Activated CD8-positive, alpha-beta memory T cell treated with anti-CD3 and anti-CD28 coated beads, Interleukin-2, amount 10 ng/mL, durations not matched to agents 7 days and 5 days (primary cell): ENCODE results near the gene NR1H3. TPM values are rescaled to one million over a fixed set of nuclear protein-coding genes. Genes with fewer than 3 reads are reported as not detected.

Experiments used
- ATAC-seq: fragments of 150-1000 bp; cut with Tn5 transposase; one replicate; pipeline ENCODE4 v1.10.0; 2021; ENCODE audit warnings: moderate library complexity
- CTCF ChIA-PET: fragments of 350-600 bp; sonication (Branson Sonifier 250); formaldehyde crosslinking; loops from one replicate; lab custom pipeline; 2021; ENCODE audit warnings: antibody characterized with exemption; lab: Charles Lee
- DNase-seq: peaks from one replicate; pipeline ENCODE4 v3.0.0-alpha.2; 2020
- H3K27ac Mint-ChIP-seq: one replicate; pipeline ENCODE4 v1.8.0; 2021; ENCODE audit warnings: mild to moderate bottlenecking, mixed read lengths
- H3K27me3 Mint-ChIP-seq: one replicate; pipeline ENCODE4 v1.8.0; 2021; ENCODE audit warnings: mixed read lengths
- H3K36me3 Mint-ChIP-seq: one replicate; pipeline ENCODE4 v1.8.0; 2021; ENCODE audit warnings: mild to moderate bottlenecking, mixed read lengths
- H3K4me1 Mint-ChIP-seq: one replicate; pipeline ENCODE4 v1.8.0; 2021; ENCODE audit warnings: mixed read lengths
- H3K4me3 Mint-ChIP-seq: one replicate; pipeline ENCODE4 v1.8.0; 2021; ENCODE audit warnings: mild to moderate bottlenecking, moderate library complexity, mixed read lengths
- H3K9me3 Mint-ChIP-seq: one replicate; pipeline ENCODE4 v1.8.0; 2022; ENCODE audit warnings: low read depth, mixed read lengths
- total RNA-seq, 2 experiments: library from RNA; stranded (reverse); gene quantifications; one replicate each; pipeline ENCODE4 v1.2.3, GENCODE V29; 2021

NR1H3 gene
- total RNA-seq, 2 experiments from 2014 or later = 7.5 to 10.2 TPM

DNA sequence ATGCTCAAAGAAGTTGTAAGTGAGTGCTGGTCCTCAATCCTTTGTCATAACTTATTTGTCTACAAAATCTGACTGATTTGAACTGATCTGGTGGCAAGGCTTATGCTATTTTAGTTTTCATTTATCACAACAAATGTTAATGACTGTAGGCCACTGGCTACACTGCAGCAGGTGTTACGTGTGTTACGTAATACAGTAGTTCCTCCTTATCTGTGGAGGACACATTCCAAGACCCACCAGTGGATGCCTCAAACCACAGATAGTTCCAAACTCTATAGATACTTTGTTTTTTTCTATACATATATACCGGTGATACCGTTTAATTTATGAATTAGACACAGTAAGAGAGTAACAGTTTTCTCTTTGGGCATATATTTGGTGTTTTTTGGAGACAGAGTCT, 19.1 kb downstream of the NR1H3 start:
- H3K36me3 Mint-ChIP-seq = peaks cover 50% of the 10 kb centered on the region
- no peak overlapping the region for H3K27ac Mint-ChIP-seq
- no peak for DNase-seq
- CTCF ChIA-PET = no interaction called here
- no peaks in the 10 kb centered on the region for H3K27me3 Mint-ChIP-seq
- ATAC-seq = no peak
- H3K9me3 Mint-ChIP-seq = no peaks in the 10 kb centered on the region
- peaks cover 13% of the 10 kb centered on the region for H3K4me1 Mint-ChIP-seq
- H3K4me3 Mint-ChIP-seq = no peak overlapping the region

DNA sequence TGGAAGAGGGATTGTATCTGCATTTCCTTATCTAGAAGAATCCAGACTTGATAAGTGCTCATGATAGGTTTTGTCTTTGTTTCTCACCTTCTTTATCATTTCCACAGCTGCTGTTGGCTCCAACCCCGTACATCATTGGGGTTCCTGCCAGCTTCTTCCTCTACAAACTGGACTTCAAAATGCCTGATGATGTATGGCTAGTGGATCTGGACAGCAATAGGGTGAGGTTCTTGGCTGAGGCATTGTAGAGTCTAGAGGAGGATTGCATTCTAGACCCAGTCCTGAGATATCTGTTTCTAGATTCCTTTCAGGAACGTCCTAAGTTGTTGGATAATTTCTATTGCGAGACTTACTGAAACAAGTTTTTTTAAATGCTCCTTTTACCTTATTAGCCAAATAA, 20.3 kb downstream of the NR1H3 start:
- ATAC-seq (no peak), DNase-seq (no peak)
- Mint-ChIP-seq H3K4me3 (no peak overlapping the region), H3K27me3 (no peaks in the 10 kb centered on the region), H3K36me3 (peaks cover 56% of the 10 kb centered on the region), H3K4me1 (peaks cover 4% of the 10 kb centered on the region), H3K27ac (no peak overlapping the region), H3K9me3 (no peaks in the 10 kb centered on the region)
- CTCF ChIA-PET = no interaction called here

DNA sequence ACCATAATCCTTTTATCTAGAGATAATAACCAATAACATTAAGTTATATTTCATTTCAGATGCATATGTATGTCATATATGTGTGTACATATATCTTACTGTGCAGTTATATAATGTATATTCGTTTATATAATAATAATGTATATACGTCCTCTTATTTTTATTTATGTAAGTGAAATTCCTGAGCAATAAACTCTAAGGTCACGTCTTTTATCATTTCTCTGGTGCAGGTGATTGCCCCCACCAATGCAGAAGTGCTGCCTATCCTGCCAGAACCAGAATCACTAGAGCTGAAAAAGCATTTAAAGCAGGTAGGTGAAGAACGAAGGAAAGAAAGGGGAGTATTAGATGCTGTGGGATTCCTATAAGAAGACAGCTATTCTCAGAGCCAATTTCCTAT, 21.0 kb downstream of the NR1H3 start:
- peaks cover 52% of the 10 kb centered on the region for H3K36me3 Mint-ChIP-seq
- H3K4me3 Mint-ChIP-seq = no peak overlapping the region
- no peak overlapping the region for H3K27ac Mint-ChIP-seq
- CTCF ChIA-PET = interaction anchor here (1.1 kb wide), 1 partner anchor 8 kb away, joined by 3 read pairs; no protein-coding TSS in a partner anchor
- H3K9me3 Mint-ChIP-seq = no peaks in the 10 kb centered on the region
- no peak for DNase-seq
- no peaks in the 10 kb centered on the region for H3K4me1 Mint-ChIP-seq
- ATAC-seq = no peak
- H3K27me3 Mint-ChIP-seq = no peaks in the 10 kb centered on the region

DNA sequence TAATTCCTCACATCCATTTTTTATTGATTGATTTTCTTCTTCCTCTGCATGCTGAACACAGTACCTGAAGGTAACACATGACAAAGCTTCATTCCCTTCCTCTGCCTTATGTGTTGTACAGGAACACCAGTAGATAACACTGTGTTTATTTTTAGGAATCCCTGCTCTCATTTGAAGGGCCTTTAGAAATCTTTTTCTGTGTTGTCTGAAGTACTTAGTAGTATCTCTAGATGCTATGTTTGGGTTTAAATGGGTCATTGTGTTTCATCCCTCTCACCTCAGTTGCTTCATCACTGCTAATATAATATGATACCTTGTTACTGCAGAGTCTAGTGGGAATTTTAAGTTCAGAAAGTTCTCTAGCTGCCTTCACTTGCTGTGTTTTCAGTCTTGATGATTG, 22.3 kb downstream of the NR1H3 start:
- Mint-ChIP-seq H3K36me3 (peaks cover 50% of the 10 kb centered on the region), H3K27me3 (no peaks in the 10 kb centered on the region), H3K27ac (no peak overlapping the region), H3K9me3 (no peaks in the 10 kb centered on the region), H3K4me3 (no peak overlapping the region), H3K4me1 (no peaks in the 10 kb centered on the region)
- CTCF ChIA-PET = interaction anchor here (1.3 to 1.4 kb wide), 2 partner anchors 9 to 103 kb away, joined by 3 to 4 read pairs; partner anchors contain the start of gene ARFGAP2
- ATAC-seq (no peak), DNase-seq (no peak)

DNA sequence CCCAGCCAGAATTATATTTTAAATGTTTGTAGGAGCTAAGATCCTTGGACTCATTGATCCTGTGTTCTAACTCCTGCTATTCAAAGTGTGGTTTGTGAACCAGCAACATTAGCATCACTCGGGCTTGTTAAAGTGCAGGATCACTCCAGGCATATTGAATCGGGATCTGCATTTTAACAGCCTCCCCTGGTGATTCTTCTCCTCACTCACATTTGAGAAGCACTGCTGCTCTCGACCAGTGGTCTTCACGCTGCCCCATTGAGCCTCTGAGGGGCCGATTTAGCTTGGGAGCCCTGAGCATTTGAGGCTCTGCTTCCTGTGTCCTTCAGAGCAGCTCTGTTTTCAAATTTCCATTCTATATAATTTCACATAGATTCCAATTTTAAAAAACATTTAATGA, 23.1 kb downstream of the NR1H3 start:
- CTCF ChIA-PET = interaction anchor here (0.9 to 1.4 kb wide), 4 partner anchors 10 to 104 kb away, joined by 3 to 4 read pairs (median 4); partner anchors contain the start of gene ARFGAP2
- ATAC-seq (no peak), DNase-seq (no peak)
- H3K27me3 Mint-ChIP-seq = no peaks in the 10 kb centered on the region
- peaks cover 52% of the 10 kb centered on the region for H3K36me3 Mint-ChIP-seq
- H3K9me3 Mint-ChIP-seq = no peaks in the 10 kb centered on the region
- H3K4me1 Mint-ChIP-seq = no peaks in the 10 kb centered on the region
- no peak overlapping the region for H3K27ac Mint-ChIP-seq
- no peak overlapping the region for H3K4me3 Mint-ChIP-seq

DNA sequence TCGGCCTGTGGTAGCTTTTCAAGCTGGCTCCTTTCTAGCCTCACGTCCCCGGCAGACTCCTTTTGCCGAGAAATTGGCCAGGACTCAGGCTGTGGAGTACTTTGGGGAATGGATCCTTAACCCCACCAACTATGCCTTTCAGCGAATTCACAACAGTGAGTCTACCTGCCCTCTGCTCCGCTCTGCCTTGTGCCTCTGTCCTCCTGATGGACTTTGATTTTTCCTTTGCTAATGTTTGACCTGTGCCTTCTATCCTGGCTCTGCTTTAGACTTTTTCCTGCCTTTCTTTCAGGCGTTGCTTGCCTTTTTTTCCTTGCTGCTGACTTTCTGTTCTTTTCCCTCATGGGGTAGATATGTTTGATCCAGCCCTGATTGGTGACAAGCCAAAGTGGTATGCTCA, 24.7 kb downstream of the NR1H3 start:
- H3K36me3 Mint-ChIP-seq = peaks cover 51% of the 10 kb centered on the region
- H3K9me3 Mint-ChIP-seq = no peaks in the 10 kb centered on the region
- H3K27ac Mint-ChIP-seq = no peak overlapping the region
- CTCF ChIA-PET = no interaction called here
- H3K27me3 Mint-ChIP-seq = no peaks in the 10 kb centered on the region
- DNase-seq = no peak
- H3K4me1 Mint-ChIP-seq = no peaks in the 10 kb centered on the region
- no peak overlapping the region for H3K4me3 Mint-ChIP-seq
- ATAC-seq = no peak

DNA sequence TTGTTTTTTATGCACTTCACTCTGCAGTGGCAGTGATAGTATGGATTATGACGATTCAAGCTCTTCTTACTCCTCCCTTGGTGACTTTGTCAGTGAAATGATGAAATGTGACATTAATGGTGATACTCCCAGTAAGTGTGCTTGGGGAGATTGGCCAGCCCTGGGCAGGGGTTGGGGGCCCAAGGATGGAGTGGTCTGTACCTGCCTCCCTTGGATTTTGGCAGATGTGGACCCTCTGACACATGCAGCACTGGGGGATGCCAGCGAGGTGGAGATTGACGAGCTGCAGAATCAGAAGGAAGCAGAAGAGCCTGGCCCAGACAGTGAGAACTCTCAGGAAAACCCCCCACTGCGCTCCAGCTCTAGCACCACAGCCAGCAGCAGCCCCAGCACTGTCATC, 26.4 kb downstream of the NR1H3 start:
- no peaks in the 10 kb centered on the region for H3K4me1 Mint-ChIP-seq
- H3K36me3 Mint-ChIP-seq = peaks cover 56% of the 10 kb centered on the region
- H3K9me3 Mint-ChIP-seq = no peaks in the 10 kb centered on the region
- H3K27ac Mint-ChIP-seq = no peak overlapping the region
- CTCF ChIA-PET = no interaction called here
- no peak for ATAC-seq
- no peak overlapping the region for H3K4me3 Mint-ChIP-seq
- no peak for DNase-seq
- no peaks in the 10 kb centered on the region for H3K27me3 Mint-ChIP-seq

DNA sequence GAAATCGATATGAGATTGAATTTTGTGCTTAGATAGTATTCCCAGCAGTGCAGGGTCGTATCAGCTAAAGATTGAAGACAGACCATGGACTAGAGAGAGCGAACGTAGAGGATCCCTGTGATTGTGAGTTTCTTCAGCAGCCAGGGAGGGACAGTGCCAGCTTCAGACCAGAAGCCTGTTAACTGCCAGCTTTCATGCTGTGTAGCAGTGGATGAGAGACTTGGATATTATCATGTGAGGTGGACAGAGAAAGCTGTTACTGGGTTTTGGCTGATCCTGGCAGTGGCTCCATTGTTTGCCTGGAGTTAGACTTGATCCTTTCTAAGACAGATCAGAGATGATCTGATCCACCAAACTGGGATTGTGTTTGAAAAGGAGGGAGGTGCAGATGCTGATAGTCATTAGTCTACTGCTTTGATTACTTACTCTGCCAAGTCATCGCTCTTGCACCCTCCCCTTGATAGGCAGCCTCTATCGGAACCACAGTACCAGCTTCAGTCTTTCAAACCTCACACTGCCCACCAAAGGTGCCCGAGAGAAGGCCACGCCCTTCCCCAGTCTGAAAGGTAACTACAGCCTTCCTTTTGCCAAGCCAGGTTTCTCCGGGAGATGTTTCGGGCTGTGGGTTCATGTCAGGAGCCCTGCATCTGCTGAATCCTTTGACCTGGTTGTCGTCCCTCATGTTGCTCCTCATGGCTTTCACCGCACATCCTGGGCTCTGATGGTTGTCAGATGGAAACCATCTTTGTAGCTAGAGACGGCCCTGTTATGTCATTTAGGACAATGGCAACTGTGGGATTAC, 28.4 kb downstream of the NR1H3 start:
- Mint-ChIP-seq H3K4me3 (no peak overlapping the region), H3K4me1 (no peaks in the 10 kb centered on the region), H3K36me3 (peaks cover 69% of the 10 kb centered on the region), H3K9me3 (no peaks in the 10 kb centered on the region), H3K27ac (no peak overlapping the region), H3K27me3 (no peaks in the 10 kb centered on the region)
- no peak for ATAC-seq
- CTCF ChIA-PET = interaction anchor here (0.9 kb wide), 1 partner anchor 28 kb away, joined by 3 read pairs; the partner anchor contains the start of gene NR1H3
- no peak for DNase-seq

DNA sequence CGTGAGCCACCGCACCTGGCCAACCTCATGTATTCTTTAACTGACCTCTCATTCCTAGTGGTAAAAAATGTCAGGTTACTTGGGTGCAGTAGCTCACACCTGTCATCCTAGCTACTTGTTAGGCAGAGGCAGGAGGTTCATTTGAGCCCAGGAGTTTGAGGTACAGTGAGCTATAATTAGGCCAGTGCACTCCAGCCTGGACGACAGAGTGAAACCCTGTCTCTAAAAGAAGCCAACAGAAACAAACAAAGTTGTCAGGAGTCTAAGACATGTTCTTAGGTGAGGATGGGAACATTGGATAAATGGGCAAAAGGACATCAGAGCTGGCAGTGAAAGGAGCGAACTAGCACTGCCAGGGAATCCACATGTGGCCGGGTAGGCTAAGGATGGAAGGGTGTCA, 30.3 kb downstream of the NR1H3 start:
- H3K27me3 Mint-ChIP-seq = no peaks in the 10 kb centered on the region
- peaks cover 74% of the 10 kb centered on the region for H3K36me3 Mint-ChIP-seq
- no peak overlapping the region for H3K4me3 Mint-ChIP-seq
- no peak overlapping the region for H3K27ac Mint-ChIP-seq
- DNase-seq (no peak), ATAC-seq (no peak)
- CTCF ChIA-PET = no interaction called here
- no peaks in the 10 kb centered on the region for H3K4me1 Mint-ChIP-seq
- H3K9me3 Mint-ChIP-seq = no peaks in the 10 kb centered on the region

DNA sequence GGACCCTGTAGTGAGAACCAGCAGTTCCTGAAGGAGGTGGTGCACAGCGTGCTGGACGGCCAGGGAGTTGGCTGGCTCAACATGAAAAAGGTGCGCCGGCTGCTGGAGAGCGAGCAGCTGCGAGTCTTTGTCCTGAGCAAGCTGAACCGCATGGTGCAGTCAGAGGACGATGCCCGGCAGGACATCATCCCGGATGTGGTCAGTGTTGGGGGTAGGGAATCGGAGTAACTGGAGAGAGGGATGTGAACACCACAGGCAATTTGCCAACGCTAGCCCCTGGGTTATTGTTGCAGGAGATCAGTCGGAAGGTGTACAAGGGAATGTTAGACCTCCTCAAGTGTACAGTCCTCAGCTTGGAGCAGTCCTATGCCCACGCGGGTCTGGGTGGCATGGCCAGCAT, 32.1 kb downstream of the NR1H3 start:
- Mint-ChIP-seq H3K27ac (no peak overlapping the region), H3K4me1 (no peaks in the 10 kb centered on the region), H3K4me3 (no peak overlapping the region), H3K36me3 (peaks cover 68% of the 10 kb centered on the region), H3K9me3 (no peaks in the 10 kb centered on the region), H3K27me3 (no peaks in the 10 kb centered on the region)
- no peak for ATAC-seq
- CTCF ChIA-PET = interaction anchor here (0.6 to 1.2 kb wide), 2 partner anchors 19 to 541 kb away, joined by 3 to 4 read pairs; no protein-coding TSS in a partner anchor
- no peak for DNase-seq

DNA sequence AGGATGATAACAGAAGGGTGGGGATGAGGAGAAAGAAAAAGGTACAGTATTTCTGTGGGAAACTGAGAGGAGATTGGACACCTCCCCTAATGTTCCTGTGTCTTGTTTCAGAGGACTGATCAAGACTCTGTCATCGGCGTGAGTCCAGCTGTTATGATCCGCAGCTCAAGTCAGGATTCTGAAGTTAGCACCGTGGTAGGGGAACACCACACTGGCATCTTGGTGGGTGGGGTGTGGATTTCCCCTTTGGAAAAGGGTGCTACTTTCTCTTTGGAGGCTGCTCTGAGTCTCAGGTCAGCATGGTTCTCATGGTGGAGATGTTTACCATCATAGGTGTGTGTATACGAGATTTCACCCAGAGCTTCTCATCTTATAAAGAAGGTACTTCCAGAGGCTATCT, 37.6 kb downstream of the NR1H3 start:
- Mint-ChIP-seq H3K36me3 (peaks cover 66% of the 10 kb centered on the region), H3K9me3 (peaks cover 4% of the 10 kb centered on the region), H3K4me1 (no peaks in the 10 kb centered on the region), H3K27me3 (no peaks in the 10 kb centered on the region), H3K27ac (no peak overlapping the region), H3K4me3 (no peak overlapping the region)
- no peak for DNase-seq
- CTCF ChIA-PET = no interaction called here
- ATAC-seq = no peak

DNA sequence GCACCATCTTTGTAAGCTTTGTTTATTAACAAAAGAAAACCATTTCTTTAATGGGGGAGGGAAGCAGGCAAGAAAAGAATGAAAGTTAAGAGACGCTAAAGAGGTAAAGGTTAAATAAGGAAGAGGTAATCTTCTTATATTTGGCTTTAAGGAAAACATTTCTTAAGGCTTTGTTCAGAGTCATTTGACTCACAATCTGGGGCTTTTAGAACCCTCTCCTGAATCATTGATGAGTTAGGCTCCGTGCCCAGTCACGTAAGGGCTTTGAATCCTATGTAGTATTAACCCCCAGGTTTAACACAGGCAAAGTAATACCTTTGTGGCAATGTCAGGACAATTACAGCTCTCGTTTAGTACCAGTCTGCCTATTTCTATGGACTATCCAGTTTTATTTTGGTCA, 38.2 kb downstream of the NR1H3 start:
- peaks cover 66% of the 10 kb centered on the region for H3K36me3 Mint-ChIP-seq

DNA sequence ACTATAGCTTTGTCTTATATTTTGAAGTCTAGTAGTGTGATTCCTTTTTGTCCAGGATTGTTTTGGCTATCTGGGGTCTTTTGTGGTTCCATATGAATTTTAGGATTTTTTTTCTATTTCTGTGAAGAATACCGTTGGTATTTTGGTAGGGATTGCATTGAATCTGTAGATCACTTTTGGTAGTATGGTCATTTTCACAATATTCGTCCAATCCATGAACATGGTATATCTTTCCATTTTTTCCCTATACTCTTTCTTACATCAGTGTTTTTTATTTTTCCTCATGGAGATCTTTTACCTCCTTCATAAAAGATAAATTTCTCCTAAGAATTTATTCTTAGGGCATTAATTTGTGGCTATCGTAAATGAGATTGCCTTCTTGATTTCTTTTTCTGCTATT, 41.3 kb downstream of the NR1H3 start:
- H3K4me3 Mint-ChIP-seq = no peak overlapping the region
- no peak overlapping the region for H3K27ac Mint-ChIP-seq
- no peak for DNase-seq
- no peak for ATAC-seq
- no peaks in the 10 kb centered on the region for H3K27me3 Mint-ChIP-seq
- peaks cover 14% of the 10 kb centered on the region for H3K9me3 Mint-ChIP-seq
- CTCF ChIA-PET = interaction anchor here (1.7 kb wide), 1 partner anchor 26 kb away, joined by 6 read pairs; no protein-coding TSS in a partner anchor
- H3K4me1 Mint-ChIP-seq = peaks cover 11% of the 10 kb centered on the region
- H3K36me3 Mint-ChIP-seq = peaks cover 78% of the 10 kb centered on the region

More for the DNA sequence above, 38.2 kb downstream of the NR1H3 start:
- ATAC-seq (no peak), DNase-seq (no peak)
- Mint-ChIP-seq H3K4me3 (no peak overlapping the region), H3K4me1 (no peaks in the 10 kb centered on the region), H3K27me3 (no peaks in the 10 kb centered on the region), H3K27ac (no peak overlapping the region), H3K9me3 (peaks cover 4% of the 10 kb centered on the region)
- CTCF ChIA-PET = interaction anchor here (0.5 kb wide), 1 partner anchor 18 kb away, joined by 3 read pairs; no protein-coding TSS in a partner anchor

DNA sequence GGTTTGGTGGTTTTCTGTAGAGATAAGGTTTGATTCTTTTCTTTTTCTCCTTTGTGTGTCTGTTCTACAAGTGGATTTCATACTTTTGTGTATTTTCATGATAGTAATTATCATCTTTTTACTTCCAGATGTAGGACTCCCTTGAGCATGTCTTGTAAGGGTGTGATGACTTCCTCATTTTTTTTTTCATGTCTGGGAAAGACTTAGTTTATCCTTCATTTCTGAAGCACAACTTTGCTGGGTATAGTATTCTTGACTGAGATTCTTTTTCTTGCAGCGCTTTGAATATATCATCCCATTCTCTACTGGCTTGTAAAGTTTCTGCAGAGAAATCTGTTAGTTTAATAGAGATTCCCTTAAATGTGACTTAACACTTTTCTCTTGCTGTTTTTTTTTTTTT, 45.1 kb downstream of the NR1H3 start:
- H3K36me3 Mint-ChIP-seq = peaks cover 69% of the 10 kb centered on the region
- H3K27me3 Mint-ChIP-seq = no peaks in the 10 kb centered on the region
- CTCF ChIA-PET = interaction anchor here (1.2 kb wide), 1 partner anchor 152 kb away, joined by 4 read pairs; no protein-coding TSS in a partner anchor
- peaks cover 14% of the 10 kb centered on the region for H3K9me3 Mint-ChIP-seq
- H3K4me1 Mint-ChIP-seq = peaks cover 11% of the 10 kb centered on the region
- H3K4me3 Mint-ChIP-seq = no peak overlapping the region
- ATAC-seq = no peak
- H3K27ac Mint-ChIP-seq = no peak overlapping the region
- DNase-seq = no peak
